ENCODE data around the gene FOXO4.

Gene FOXO4

DNA sequence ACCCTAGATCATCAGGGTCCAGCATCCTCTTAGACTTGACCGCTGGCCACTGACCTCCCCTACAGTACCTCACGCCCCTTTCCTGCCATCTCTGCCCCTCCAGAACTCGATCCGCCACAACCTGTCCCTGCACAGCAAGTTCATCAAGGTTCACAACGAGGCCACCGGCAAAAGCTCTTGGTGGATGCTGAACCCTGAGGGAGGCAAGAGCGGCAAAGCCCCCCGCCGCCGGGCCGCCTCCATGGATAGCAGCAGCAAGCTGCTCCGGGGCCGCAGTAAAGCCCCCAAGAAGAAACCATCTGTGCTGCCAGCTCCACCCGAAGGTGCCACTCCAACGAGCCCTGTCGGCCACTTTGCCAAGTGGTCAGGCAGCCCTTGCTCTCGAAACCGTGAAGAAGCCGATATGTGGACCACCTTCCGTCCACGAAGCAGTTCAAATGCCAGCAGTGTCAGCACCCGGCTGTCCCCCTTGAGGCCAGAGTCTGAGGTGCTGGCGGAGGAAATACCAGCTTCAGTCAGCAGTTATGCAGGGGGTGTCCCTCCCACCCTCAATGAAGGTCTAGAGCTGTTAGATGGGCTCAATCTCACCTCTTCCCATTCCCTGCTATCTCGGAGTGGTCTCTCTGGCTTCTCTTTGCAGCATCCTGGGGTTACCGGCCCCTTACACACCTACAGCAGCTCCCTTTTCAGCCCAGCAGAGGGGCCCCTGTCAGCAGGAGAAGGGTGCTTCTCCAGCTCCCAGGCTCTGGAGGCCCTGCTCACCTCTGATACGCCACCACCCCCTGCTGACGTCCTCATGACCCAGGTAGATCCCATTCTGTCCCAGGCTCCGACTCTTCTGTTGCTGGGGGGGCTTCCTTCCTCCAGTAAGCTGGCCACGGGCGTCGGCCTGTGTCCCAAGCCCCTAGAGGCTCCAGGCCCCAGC lies 5.2 kb downstream of the FOXO4 start:
- no peak overlapping the region for H3K27ac ChIP-seq (ENCODE audit: low read length)
- peaks cover 10% of the 10 kb centered on the region for H3K4me1 ChIP-seq (ENCODE audit: control insufficient read depth, low read depth, low read length)
- no peaks in the 10 kb centered on the region for H3K9me3 ChIP-seq (ENCODE audit: control insufficient read depth, low read depth, low read length)
- no peaks in the 10 kb centered on the region for H3K36me3 ChIP-seq (ENCODE audit: control insufficient read depth, low read depth, low read length)
- no peak overlapping the region for H3K4me3 ChIP-seq (ENCODE audit: low read length)
- H3K9ac ChIP-seq (ENCODE audit: low read length) = no peak overlapping the region
- H3K27me3 ChIP-seq (ENCODE audit: control insufficient read depth, insufficient read depth, low read length) = peaks cover 14% of the 10 kb centered on the region

GRCh38 chrX:71102292-71102691 lies 6.6 kb downstream of the FOXO4 start:
- Histone ChIP-seq H3K36me3 (ENCODE audit: control insufficient read depth, low read depth, low read length) (no peaks in the 10 kb centered on the region), H3K9me3 (ENCODE audit: control insufficient read depth, low read depth, low read length) (peaks cover 2% of the 10 kb centered on the region), H3K27ac (ENCODE audit: low read length) (no peak overlapping the region), H3K4me3 (ENCODE audit: low read length) (no peak overlapping the region), H3K9ac (ENCODE audit: low read length) (no peak overlapping the region), H3K27me3 (ENCODE audit: control insufficient read depth, insufficient read depth, low read length) (peaks cover 8% of the 10 kb centered on the region), H3K4me1 (ENCODE audit: control insufficient read depth, low read depth, low read length) (peaks cover 10% of the 10 kb centered on the region)

GRCh38 chrX:71103110-71103983 lies 7.7 kb downstream of the FOXO4 start:
- H3K9ac ChIP-seq (ENCODE audit: low read length) = peak overlapping the region; percentile 37
- H3K4me1 ChIP-seq (ENCODE audit: control insufficient read depth, low read depth, low read length) = peaks cover 7% of the 10 kb centered on the region
- H3K27ac ChIP-seq (ENCODE audit: low read length) = no peak overlapping the region
- H3K36me3 ChIP-seq (ENCODE audit: control insufficient read depth, low read depth, low read length) = no peaks in the 10 kb centered on the region
- H3K4me3 ChIP-seq (ENCODE audit: low read length) = peak overlapping the region; percentile 42
- H3K27me3 ChIP-seq (ENCODE audit: control insufficient read depth, insufficient read depth, low read length) = no peaks in the 10 kb centered on the region
- peaks cover 4% of the 10 kb centered on the region for H3K9me3 ChIP-seq (ENCODE audit: control insufficient read depth, low read depth, low read length)

- H3K36me3 ChIP-seq (ENCODE audit: control insufficient read depth, low read depth, low read length) = no peaks in the 10 kb centered on the region
- H3K9me3 ChIP-seq (ENCODE audit: control insufficient read depth, low read depth, low read length) = peaks cover 12% of the 10 kb centered on the region
- no peak overlapping the region for H3K27ac ChIP-seq (ENCODE audit: low read length)
- H3K27me3 ChIP-seq (ENCODE audit: control insufficient read depth, insufficient read depth, low read length) = no peaks in the 10 kb centered on the region
- H3K4me1 ChIP-seq (ENCODE audit: control insufficient read depth, low read depth, low read length) = peaks cover 3% of the 10 kb centered on the region
- H3K9ac ChIP-seq (ENCODE audit: low read length) = no peak overlapping the region
- no peak overlapping the region for H3K4me3 ChIP-seq (ENCODE audit: low read length)
These were observed 10.0 kb downstream of the FOXO4 start for GRCh38 chrX:71105628-71106027.

DNA sequence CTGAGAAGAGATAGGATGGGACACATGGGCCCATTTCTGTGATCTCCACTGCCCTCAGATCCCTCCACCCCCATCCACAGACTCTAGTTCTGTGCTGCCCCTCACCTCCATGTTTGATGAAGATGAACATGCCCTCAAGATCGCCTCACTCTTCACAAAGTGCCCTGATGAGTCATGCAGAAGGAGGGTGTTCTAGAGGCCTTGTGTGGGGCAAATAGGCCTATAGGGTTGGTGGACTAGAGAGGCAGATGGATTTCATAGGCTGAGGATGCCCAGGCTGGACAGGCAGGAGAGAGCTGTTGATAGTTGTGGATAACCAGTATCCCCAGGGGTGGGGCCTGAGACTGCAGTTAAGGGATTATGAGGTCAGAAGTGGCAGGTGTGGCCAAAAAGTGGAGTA lies 10.8 kb downstream of the FOXO4 start, which contains the start of gene CXorf65:
Gene CXorf65 (minus strand): TSS at position 314 of the 400 bp plus-strand sequence. CDS start 184 bp downstream, at position 130.
- Histone ChIP-seq H3K9ac (ENCODE audit: low read length) (no peak within 1 kb of the TSS), H3K9me3 (ENCODE audit: control insufficient read depth, low read depth, low read length) (peaks cover 12% of the 10 kb centered on the region), H3K27me3 (ENCODE audit: control insufficient read depth, insufficient read depth, low read length) (no peaks in the 10 kb centered on the region), H3K27ac (ENCODE audit: low read length) (no peak within 1 kb of the TSS), H3K36me3 (ENCODE audit: control insufficient read depth, low read depth, low read length) (no peaks in the 10 kb centered on the region), H3K4me1 (ENCODE audit: control insufficient read depth, low read depth, low read length) (peaks cover 3% of the 10 kb centered on the region), H3K4me3 (ENCODE audit: low read length) (no peak within 1 kb of the TSS)

GRCh38 chrX:71107245-71107644 lies 11.6 kb downstream of the FOXO4 start:
- H3K9me3 ChIP-seq (ENCODE audit: control insufficient read depth, low read depth, low read length) = peaks cover 12% of the 10 kb centered on the region
- H3K4me3 ChIP-seq (ENCODE audit: low read length) = no peak overlapping the region
- no peak overlapping the region for H3K27ac ChIP-seq (ENCODE audit: low read length)
- H3K27me3 ChIP-seq (ENCODE audit: control insufficient read depth, insufficient read depth, low read length) = no peaks in the 10 kb centered on the region
- H3K36me3 ChIP-seq (ENCODE audit: control insufficient read depth, low read depth, low read length) = no peaks in the 10 kb centered on the region
- H3K4me1 ChIP-seq (ENCODE audit: control insufficient read depth, low read depth, low read length) = peaks cover 3% of the 10 kb centered on the region
- H3K9ac ChIP-seq (ENCODE audit: low read length) = no peak overlapping the region

GRCh38 chrX:71107762-71108360 lies 12.2 kb downstream of the FOXO4 start:
- no peak overlapping the region for H3K4me3 ChIP-seq (ENCODE audit: low read length)
- H3K36me3 ChIP-seq (ENCODE audit: control insufficient read depth, low read depth, low read length) = no peaks in the 10 kb centered on the region
- no peaks in the 10 kb centered on the region for H3K27me3 ChIP-seq (ENCODE audit: control insufficient read depth, insufficient read depth, low read length)
- H3K9me3 ChIP-seq (ENCODE audit: control insufficient read depth, low read depth, low read length) = peaks cover 12% of the 10 kb centered on the region
- H3K9ac ChIP-seq (ENCODE audit: low read length) = no peak overlapping the region
- peaks cover 3% of the 10 kb centered on the region for H3K4me1 ChIP-seq (ENCODE audit: control insufficient read depth, low read depth, low read length)
- H3K27ac ChIP-seq (ENCODE audit: low read length) = no peak overlapping the region

GRCh38 chrX:71109051-71109450 lies 13.4 kb downstream of the FOXO4 start:
- no peak overlapping the region for H3K27ac ChIP-seq (ENCODE audit: low read length)
- peaks cover 12% of the 10 kb centered on the region for H3K9me3 ChIP-seq (ENCODE audit: control insufficient read depth, low read depth, low read length)
- no peak overlapping the region for H3K9ac ChIP-seq (ENCODE audit: low read length)
- H3K27me3 ChIP-seq (ENCODE audit: control insufficient read depth, insufficient read depth, low read length) = no peaks in the 10 kb centered on the region
- no peak overlapping the region for H3K4me3 ChIP-seq (ENCODE audit: low read length)
- H3K4me1 ChIP-seq (ENCODE audit: control insufficient read depth, low read depth, low read length) = no peaks in the 10 kb centered on the region
- no peaks in the 10 kb centered on the region for H3K36me3 ChIP-seq (ENCODE audit: control insufficient read depth, low read depth, low read length)

DNA sequence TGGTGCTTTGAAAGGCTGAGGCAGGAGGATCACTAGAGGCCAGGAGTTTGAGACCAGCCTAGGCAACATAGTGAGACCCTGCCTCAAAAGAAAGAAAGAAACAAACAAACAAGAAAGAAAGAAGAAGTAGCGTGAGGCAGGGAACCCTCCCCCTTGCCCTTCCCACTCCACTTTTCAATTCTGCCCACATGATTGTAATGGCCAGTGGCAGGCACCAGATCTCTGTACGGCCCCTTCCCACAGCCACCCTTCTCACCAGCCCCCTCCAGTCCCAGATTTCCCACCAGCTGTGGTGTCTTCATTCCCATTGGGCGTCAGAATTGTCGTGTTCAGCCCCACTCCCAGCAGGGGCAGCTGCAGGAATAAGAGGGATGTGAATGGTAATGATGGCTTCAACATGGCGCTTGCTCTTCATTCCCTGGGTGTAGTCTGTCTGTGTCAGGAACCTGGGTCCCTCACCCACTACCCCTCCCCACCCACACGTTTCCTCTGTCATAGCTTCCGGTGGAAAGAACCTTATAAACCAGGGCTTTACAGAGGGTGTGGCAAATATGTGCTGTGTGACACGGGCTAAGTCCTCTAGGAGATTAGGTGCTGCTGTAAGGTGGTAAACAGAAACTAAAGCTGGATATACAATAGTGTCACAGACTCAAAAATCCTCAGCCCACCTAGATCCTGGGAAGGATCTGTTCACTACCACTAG lies 15.6 kb downstream of the FOXO4 start, which contains the start of gene IL2RG:
Gene IL2RG (minus strand): TSS at position 437 of the 703 bp plus-strand sequence. CDS start 38 bp downstream, at position 399.
- H3K4me3 ChIP-seq (ENCODE audit: low read length) = no peak within 1 kb of the TSS
- H3K27ac ChIP-seq (ENCODE audit: low read length) = no peak within 1 kb of the TSS
- H3K9ac ChIP-seq (ENCODE audit: low read length) = no peak within 1 kb of the TSS
- no peaks in the 10 kb centered on the region for H3K27me3 ChIP-seq (ENCODE audit: control insufficient read depth, insufficient read depth, low read length)
- H3K4me1 ChIP-seq (ENCODE audit: control insufficient read depth, low read depth, low read length) = no peaks in the 10 kb centered on the region
- H3K36me3 ChIP-seq (ENCODE audit: control insufficient read depth, low read depth, low read length) = no peaks in the 10 kb centered on the region
- H3K9me3 ChIP-seq (ENCODE audit: control insufficient read depth, low read depth, low read length) = peaks cover 12% of the 10 kb centered on the region

DNA sequence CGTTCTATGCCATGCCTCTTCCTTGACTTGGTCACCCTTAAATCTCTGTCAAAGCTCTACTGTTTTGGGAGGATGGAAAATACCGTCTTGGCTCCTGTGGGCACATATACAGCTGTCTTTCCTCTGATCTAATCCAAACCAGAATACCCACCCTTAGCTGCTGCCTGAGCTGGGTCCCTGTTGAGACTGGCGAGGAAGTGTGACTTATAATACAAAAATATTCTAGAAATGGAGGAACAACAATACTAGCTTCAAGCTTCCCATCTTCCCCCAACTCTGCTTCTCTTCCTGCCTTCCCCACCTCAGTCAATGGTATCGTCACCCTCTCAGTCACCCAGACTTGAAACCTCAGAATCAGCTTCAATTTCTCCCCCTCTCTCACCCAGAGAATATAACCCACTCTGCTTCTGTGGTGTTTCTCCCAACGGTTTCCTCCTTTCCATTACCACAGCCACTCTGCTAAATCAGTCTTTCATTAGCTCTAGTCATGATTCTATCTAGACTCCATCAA lies 16.3 kb downstream of the FOXO4 start:
- no peaks in the 10 kb centered on the region for H3K36me3 ChIP-seq (ENCODE audit: control insufficient read depth, low read depth, low read length)
- H3K9me3 ChIP-seq (ENCODE audit: control insufficient read depth, low read depth, low read length) = peaks cover 12% of the 10 kb centered on the region
- no peak overlapping the region for H3K27ac ChIP-seq (ENCODE audit: low read length)
- no peaks in the 10 kb centered on the region for H3K27me3 ChIP-seq (ENCODE audit: control insufficient read depth, insufficient read depth, low read length)
- H3K9ac ChIP-seq (ENCODE audit: low read length) = no peak overlapping the region
- no peaks in the 10 kb centered on the region for H3K4me1 ChIP-seq (ENCODE audit: control insufficient read depth, low read depth, low read length)
- H3K4me3 ChIP-seq (ENCODE audit: low read length) = no peak overlapping the region

All from iPS-18a (cell line).